SW 1271 (cell line): Measurements from ENCODE around the gene MTNR1B.
A peak's percentile ranks its signal among the peaks of the same experiment; 100 is the strongest.

Source experiments
- DNase-seq, 2 experiments: peaks; one replicate each; lab custom pipeline; 2025; lab: John Stamatoyannopoulos, UW

Gene MTNR1B

GRCh38 chr11:92978271-92979111 lies 9.0 kb downstream of the MTNR1B start:
- no peak for DNase-seq

GRCh38 chr11:92979176-92979575 lies 9.7 kb downstream of the MTNR1B start:
- no peak for DNase-seq

GRCh38 chr11:92980312-92980711 lies 10.9 kb downstream of the MTNR1B start:
- DNase-seq: no peak

- DNase-seq: no peak
These were observed 12.1 kb downstream of the MTNR1B start for GRCh38 chr11:92981508-92982043.

- DNase-seq: no peak
These were observed 17.1 kb downstream of the MTNR1B start for GRCh38 chr11:92986585-92986984.

GRCh38 chr11:92993004-92993403 lies 23.6 kb downstream of the MTNR1B start:
- DNase-seq: no peak

GRCh38 chr11:93000511-93001476 lies 31.3 kb downstream of the MTNR1B start:
- DNase-seq: peak; percentile 86 to 93

- no peak for DNase-seq
These were observed 32.4 kb downstream of the MTNR1B start for GRCh38 chr11:93001806-93002205.

GRCh38 chr11:93002380-93002779 lies 32.9 kb downstream of the MTNR1B start:
- no peak for DNase-seq

- no peak for DNase-seq
These were observed 35.8 kb downstream of the MTNR1B start for GRCh38 chr11:93005239-93005638.

- DNase-seq: no peak
These were observed 44.2 kb downstream of the MTNR1B start for GRCh38 chr11:93013646-93014045.

- no peak for DNase-seq
These were observed 47.1 kb downstream of the MTNR1B start for GRCh38 chr11:93016595-93016994.

GRCh38 chr11:93017821-93018690 lies 48.6 kb downstream of the MTNR1B start:
- DNase-seq: no peak

- peak in 1 of 2 experiments; percentile 53 for DNase-seq
These were observed 51.0 kb downstream of the MTNR1B start for GRCh38 chr11:93020248-93021046.

- no peak for DNase-seq
These were observed 54.9 kb downstream of the MTNR1B start for GRCh38 chr11:93024369-93024768.

GRCh38 chr11:93025558-93026255 lies 56.3 kb downstream of the MTNR1B start:
- no peak for DNase-seq

- no peak for DNase-seq
These were observed 59.6 kb downstream of the MTNR1B start for GRCh38 chr11:93028960-93029522.

GRCh38 chr11:93031386-93031785 lies 61.9 kb downstream of the MTNR1B start:
- DNase-seq: no peak
